Measurements from ENCODE around the gene GALNT16. TPM values are rescaled to one million over a fixed set of nuclear protein-coding genes. Genes with fewer than 3 reads are reported as not detected.
"Not testable (repeated sequence)": the region's sequence is repeated elsewhere in the genome, so short reads cannot be mapped to it uniquely, and the experiment has no call there.

GALNT16 gene
- total RNA-seq, 1 donor from 2014 or later, result 1.00 TPM

DNA sequence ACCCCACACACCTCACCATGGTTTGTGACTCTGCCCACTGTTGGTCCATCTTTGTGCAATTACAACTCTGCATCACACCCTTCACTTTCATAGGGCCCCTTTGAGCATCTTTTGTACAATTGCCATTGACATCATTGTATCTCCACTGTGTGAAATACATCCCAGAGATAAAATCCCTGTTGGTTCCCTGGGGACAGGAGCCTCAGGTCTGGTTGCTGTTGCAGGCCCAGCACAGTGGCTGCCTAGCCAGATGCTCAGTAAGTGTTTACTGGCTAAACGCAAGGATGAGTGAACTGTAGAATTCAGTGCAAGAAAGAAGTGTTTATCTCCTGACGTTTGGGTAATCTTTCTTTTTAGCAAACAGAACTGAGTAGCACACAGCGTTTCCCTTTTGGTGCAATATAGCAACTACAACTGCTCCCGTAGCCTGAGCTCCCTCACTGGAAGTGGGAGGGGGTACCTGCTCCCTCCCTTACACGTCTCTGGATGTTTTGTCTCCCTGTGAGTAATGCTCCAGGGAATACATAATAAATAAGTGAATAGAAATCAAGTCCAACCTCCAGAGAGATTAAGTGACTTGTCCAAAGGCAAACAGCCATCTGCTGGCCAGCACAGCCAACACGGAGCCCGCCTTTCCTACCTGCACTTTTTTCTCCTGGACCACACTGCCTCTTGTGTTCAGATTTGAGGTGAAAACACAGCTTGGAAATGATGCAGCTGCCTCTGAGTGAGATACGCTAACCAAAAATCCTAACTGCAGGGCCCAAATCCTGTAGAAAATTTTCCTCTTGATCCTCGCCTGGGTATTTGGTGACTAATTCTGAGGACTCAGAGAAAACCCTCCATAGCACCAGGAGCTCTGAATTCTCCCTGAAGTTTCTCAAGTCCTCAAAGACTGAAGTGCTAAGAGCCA lies 27.4 kb downstream of the GALNT16 start:
- ATAC-seq, result no peak

DNA sequence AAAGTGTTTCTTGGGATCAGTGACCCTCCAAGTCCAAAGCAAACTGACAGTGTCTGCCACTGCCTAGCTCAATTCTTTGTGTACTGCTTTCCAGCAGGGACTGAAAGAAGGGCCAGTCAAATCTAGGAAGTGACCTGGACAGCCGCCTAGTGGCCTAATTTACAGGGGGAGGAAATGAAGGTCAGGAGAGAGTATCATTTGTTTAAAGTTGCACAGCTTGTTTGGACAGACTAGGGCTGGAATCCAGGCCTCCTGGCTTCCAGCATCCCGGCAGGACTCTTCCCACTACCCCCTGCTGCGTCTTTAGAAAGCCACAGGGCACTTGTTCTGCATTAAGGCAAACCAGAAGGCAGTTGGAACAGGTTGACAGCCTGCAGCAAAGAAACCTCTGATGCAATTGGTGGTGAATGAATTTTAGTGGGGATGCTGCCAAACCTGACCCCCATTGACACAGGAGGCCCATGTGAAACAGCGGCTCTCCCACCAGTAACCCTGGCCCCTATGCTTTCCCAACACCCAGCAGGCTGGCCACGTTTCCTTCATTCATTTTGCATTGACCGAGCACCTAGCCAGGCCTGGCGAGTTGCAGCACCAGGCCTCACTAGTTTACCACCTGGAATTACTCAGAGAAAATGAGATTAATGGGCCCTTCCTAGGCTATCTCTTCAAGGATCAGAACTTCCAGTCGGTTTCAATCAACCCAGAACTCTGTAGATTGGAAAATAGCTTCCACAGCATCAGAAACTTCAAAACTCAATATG lies 28.2 kb downstream of the GALNT16 start:
- no peak for ATAC-seq

DNA sequence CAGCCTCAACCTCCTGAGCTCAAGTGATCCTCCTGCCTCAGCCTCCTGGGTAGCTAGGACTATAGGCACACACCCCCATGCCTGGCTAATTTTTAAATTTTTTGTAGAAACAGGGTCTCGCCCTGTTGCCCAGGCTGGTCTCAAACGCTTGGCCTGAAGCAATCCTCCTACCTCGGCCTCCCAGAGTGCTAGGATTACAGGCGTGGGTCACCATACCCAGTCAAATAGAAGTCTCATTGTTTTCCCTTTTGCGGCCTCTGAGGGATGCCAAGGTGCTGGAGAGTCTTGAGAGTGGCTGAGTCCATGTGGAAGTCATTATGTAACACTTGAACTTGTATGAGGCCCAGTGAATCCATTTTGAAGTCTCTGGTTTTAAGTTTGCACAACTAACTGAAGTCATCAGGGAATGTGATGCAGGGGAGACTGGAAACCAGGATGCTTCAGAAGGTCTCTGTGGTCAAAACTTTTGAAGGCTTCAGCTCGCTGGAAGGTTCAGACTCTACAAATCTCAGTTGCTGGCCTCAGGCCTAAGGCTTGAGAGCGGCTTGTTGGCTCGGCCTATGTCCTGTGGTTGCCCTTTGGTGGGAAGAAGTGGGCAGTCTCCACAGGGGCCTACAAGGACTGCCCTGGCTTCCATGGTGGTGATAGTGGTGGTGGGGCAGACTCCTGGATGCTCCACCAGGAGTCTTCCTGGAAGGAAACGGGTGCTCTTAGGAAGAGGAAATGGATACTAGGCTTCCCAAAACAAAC lies 29.2 kb downstream of the GALNT16 start:
- ATAC-seq, result no peak

DNA sequence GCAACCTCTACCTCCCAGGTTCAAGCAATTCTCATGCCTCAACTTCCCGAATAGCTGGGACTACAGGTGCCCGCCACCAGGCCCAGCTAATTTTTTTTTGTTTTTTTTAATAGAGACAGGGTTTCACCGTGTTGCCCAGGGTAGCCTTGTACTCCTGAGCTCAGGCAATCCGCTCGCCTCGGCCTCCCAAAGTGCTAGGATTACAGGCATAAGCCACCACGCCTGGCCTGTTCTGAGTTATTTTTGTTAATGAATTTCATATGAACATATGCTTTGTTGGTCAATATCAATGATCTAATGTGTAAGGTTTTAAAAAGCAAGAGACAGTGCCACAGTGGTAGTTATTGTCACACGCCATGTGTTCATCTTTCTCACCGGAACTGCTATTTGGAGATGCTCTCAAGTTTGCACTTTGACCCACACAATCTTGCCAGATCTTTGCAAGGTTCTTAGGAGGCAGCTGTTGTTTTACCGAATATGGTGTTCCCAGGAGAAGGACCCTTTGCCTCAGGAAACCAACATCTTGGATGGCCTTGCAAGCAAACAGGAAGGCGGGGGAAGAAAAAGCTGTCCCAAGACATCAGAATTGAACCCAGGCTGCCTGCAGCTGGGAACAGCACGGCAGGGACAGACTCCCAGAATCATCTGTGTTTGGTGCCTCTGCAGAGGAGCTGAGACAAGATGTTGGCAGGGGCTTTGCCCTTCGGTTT lies 30.0 kb downstream of the GALNT16 start:
- no peak for ATAC-seq

DNA sequence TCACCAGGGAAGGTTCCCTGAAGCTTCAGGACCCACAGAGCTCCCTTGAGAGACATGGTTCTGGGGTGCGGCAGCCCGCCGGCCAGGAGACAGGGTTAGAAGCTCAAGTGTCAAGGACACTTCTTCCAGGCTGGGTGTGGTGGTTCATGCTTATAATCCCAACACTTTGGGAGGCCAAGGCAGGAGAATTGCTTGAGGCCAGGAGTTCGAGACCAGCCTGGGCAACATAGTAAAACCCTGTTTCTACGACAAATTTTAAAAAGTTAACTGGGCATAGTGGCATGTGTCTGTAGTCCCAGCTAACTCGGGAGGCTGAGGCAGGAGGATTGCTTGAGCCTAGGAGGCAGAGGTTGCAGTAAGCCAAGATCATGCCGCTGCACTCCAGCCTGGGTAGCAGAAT lies 30.9 kb downstream of the GALNT16 start:
- ATAC-seq, result not testable (repeated sequence)

DNA sequence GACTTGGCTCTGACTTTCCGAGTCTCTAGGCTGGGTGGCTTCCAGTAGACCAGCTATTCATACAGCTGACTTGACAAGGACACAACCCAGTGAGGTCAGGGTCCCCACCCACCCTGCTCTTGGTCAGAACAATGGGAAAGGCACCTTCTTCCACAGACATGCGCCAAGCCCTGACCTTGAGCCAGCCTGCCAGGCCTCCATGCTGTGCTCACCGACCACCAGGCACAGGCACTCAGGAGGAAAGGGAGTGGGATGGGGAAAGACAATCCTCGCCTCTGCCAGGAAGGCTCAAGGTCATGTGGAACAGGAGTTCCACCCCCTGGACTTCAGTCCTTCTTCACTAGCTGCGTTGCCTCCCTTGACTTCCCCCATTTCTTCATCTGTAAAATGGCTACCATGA lies 31.4 kb downstream of the GALNT16 start:
- ATAC-seq, result no peak

DNA sequence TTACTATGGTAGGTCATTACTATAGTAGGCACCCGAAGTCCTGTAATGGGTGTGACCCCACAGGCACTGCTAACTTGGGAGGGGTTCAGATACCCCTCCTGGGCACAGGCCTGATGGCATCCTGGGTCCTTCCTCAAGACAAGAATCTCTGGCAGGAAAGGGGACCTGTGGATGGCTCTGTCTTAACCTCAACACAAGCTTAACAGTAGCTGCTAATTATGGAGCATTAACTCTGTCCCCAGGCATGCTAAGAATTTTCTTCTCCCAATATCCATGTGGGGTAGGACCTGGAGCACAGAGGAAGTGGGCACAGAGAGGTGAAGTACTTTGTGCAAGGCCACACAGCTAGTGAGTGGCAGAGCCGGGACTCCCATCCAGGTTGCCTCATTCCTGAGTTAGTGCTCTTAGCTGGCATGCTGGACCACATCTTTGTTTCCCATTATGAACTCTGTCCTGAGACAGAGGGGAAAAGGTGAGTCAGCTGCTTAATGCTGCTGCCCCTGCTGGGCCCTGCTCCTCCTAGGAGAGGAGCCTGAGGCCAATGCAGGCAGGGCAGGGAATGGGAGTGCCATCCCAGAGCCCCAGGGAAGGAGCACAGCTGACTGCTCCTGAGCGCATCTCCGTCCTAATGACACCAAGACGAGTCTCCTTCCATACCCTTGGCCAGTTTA lies 32.1 kb downstream of the GALNT16 start:
- ATAC-seq, result no peak

DNA sequence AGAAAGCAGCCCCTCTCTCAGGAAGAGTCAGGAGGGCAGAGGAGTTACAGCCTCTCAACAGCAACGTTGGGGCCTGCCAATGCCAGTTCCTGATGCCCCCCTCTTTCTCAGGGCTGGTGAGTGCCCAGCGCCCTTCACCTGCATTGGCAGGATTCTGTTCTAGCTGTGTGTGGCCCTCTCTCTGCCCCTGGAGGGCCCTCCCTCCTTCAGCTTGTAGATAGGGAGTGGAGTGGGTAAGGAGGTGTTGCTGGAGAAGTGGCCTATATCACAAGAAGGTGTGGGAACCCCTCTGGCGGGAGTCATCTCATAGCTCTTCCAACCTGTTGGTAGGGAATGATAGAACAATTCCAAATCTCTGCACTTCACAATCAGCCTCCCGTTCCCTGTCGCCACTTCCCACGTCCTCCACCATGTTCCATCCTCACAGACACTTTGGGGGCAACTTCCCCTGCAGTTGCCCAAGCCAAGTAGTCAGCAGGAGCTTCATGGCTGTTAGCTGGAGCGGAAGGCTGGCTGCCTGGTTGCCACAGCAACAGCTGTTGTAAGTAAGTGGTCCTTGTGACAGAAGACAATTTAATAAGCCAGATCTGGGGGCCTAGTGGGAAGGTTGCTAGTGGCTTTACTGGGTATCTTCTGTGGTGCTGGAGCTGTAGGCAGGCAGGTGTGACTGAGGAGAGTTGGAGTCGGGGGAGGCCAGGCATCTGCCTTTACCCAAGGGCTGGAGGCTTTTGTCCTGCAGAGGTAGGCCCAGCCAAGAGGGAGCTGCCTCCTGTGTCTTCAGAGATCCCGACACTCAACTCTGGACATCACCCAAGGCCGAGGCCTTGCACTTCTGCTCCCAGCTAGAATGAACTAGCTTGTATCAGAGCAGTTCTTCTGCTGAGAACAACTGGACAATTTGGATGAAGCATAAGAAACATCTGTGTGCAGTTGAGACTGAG lies 38.4 kb downstream of the GALNT16 start:
- ATAC-seq, result no peak

DNA sequence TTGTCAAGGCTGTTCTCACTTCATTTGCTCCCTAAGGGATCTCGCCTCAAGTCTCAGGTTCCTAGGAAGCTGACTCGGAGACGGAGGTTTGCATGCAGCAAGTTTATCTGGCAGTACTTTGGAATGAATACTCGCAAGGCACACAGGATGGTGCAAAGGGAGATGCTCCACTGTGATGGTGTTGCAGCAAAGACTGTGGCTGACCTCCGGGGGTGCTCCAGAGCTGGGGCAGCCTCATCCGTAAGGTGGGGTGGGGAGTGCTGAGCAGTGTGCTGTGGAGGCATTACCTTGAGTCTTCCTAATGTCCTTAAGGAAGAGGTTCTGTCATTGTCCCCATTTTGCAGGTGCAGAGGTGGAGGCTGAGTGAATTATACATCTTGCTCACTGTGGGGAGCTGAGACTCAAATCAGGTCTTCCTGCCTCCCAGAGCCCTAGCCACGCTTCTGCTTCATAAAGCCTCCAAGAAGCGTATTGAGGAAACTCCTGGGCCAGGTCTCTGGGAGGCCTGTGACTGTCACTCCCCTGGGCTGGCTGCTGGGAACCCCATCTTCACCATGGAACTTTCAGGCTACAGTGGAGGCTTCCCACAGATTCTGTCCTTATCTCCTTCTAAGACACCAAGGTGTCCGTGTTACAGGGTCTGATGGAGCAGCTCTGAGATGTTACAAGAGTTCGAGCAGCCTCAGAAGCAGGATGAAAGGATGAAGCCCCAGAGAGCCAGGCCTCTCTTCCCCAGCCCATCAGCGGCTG lies 39.5 kb downstream of the GALNT16 start:
- peak; percentile 38 for ATAC-seq

DNA sequence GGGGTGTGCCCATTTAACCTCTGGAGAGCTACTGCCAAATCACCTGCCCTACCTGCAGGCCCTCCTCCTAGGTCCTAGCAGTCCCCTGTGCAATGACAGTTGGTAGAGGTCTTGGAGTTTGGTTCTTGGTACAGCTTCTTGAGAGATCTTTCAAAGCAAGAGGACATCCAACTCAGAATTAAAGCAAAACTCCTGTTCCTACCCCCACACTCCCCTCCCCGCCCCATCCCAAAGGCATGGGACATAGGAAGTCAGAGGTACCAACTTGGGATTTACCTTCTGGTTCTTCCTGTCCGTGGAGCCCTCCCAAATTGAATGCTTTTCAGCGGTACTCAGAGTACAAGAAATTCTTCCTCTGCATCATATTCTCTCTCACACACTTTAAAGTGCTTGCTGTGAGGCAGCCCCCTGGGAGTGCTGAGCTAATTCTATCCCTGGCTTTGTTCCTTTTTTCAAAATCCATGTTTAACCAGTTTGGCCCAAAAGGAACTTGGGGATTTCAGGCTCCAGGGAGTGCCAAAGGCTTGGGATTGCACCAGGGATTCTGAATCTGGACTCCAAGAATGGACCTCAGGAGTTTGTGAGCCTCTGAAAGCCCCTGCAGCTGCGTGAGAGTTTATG lies 40.8 kb downstream of the GALNT16 start:
- no peak for ATAC-seq

DNA sequence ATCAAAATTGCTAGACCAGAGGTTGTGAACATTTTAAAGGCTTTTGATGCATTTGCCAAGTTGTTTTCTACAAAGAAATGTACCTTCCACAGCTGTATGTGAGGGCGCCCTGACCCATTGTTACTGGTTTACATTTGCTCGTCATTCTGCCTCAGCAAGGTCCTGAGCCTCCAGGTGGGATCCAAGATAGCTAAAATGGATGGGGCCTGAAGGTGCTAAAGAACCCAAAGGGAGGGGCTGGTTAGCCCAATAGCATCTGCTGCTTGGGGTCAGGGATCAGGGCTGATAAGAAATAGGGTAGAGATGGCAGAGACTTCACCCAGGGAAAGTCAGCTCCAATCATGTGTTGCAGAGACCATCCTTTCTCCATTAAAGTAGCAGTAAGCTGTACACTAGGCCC lies 43.1 kb downstream of the GALNT16 start:
- ATAC-seq, result no peak

DNA sequence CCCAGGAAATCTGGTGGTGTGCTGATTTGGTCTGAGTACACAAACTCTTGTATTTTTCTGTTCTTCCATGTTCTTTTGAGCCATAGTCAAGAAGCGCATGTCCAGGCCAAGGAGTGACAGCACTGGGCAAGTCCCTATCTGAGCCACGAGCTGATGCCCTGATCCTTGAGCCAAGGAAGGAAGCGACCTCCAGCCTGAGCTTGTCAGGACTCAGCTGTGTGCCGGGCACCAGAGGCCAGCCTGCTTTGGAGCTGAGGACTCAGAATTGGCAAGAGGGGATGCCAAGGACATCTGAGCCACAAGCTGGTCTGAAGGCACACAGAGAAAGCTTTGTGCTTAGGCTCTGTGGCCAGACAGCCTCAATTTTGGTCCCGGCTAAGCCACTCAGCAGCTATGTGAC lies 52.6 kb downstream of the GALNT16 start:
- no peak for ATAC-seq

DNA sequence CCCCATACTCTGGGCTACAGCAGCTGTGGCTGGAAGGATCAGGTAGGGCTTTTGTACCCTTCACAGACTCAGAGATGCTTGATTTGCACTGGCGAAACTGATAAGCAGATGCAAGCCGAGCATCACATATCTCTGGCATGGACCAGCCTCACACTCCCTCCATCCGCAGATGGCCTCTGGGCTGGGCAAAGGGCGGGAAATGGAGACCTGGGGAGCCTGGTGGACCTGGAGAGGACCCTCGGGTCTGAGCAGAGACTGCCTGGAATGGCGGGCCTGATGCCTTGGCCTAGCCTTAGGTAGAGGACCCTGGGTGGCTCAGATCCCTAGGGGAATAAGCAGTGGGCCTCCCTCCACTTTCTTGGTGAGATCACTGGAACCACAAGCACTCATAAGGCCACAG lies 53.2 kb downstream of the GALNT16 start:
- ATAC-seq, result no peak

DNA sequence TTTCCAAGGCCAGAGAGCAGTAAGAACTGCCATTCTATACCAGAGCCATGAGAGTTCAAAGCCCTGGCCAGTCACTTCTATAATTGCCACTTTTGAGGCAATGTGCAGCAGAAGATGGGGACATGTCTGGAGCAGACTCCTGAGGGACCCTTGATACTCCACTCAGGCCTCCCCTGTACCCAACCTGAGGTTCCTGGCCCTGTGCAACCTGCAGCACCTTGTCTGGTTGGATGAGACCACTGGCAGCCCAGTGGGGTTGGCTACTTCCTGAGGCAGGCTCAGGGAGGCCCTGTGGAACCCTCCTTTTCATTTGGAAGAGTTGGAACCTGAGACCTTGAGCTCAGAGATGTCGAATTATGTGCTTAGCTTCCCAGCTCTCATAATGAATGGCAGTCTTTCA lies 54.4 kb downstream of the GALNT16 start:
- no peak for ATAC-seq

DNA sequence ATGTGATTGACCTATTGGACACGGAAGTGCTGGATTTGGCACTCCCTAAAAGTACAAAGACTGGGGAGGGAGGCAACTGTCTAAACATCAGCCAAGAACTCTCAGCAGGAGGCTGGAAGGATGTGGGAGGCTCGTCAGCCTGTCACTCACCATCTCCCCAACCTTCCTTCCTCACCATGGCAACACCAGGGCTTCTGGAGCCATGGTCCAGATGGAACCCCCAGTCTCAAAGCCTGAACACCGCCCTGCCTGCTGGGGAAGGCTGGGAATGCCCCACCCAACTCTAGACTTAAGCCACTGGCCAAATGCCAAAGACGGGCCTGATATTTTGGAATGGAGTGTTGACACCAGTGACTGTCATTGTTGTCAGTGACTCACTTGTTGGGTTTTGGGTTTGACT lies 55.3 kb downstream of the GALNT16 start:
- ATAC-seq, result peak; percentile 46

DNA sequence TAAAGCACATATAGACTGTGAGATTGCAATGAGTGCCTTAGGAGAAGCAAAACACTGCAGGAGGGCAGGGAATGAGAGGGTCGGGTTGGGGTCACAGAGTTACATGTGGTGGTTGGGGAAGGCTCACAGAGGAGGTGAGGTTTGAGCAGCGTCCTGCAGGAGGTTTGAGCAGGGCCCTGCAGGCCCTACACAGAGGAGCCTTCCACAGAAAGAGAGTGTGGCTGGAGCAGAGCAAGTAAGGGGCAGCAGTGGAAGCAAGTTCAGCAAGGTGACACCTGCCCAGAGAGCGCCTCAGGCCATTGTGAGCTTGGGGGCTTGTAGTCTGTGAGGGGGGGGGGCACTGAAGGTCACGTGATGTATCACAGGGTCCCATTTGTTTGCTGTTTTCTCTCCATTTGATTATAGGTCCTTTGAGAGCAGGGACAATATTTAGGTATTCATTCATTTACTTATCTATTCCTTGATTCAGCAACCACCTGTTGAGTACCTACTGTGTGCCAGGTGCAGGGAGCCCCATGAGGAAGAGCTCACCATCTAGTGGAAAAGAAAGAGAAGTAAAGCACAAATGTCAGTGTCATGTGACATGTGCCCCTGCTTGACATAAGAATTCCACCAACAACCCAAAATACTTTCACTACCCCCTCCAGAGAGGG lies 56.6 kb downstream of the GALNT16 start:
- ATAC-seq, result no peak

DNA sequence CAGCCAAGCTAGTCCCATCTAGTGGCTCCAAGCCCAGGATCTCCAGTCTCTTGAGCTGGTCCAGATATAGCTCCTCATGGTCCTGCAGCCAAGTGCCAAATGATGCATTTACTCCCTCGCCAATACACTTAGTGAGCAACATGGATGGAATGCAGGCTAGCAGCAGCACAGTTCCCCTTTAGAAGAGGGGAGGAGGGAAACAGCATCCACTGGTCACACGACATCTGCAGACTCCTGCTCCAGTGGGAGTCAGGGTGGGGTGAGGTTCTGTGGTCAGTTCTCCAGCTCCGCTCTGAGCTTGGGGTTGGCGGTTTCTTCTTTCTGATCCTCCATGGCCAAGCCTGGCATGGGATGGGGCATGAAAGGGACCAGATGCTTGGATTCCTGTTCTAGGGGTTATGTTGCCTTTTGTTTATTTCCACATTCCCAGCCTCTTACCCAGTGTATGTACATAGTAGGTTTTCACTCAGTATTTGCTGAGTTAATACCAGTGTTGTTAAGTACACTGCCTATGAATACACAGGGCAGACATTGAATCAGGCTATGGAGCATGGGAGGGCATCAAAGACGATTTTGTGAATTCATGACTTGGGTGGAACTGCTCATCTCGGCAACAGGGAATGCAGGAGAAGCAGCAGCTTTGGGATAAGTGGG lies 57.3 kb downstream of the GALNT16 start:
- peak; percentile 42 for ATAC-seq

DNA sequence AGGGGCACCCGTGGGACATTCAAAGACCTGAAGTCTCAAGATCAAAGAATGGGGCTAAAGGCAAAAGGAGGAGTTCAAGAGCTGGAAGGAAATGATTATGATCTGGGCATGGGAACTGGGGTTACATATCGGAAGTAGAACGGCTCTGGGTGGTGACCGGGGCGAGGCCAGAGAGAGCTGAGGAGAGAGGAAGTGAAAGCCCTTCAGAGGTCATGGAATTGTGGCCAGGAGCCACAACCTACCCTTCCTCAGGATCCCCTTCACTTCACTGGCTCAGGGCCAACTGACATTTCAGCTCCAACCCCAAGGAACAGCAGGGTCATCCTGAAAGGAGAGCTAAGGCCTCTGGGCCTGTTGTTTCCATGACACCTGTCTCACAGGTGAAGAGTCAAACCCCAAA lies 57.8 kb downstream of the GALNT16 start:
- no peak for ATAC-seq

All from esophagus mucosa (tissue), 1 donor.